ENCODE data around the gene MKLN1. TPM values are rescaled to one million over a fixed set of nuclear protein-coding genes. Genes with fewer than 3 reads are reported as not detected.

Gene MKLN1
- total RNA-seq, 4 donors from 2014 or later, result 37.9 to 55.2 (median 41.3) TPM

DNA sequence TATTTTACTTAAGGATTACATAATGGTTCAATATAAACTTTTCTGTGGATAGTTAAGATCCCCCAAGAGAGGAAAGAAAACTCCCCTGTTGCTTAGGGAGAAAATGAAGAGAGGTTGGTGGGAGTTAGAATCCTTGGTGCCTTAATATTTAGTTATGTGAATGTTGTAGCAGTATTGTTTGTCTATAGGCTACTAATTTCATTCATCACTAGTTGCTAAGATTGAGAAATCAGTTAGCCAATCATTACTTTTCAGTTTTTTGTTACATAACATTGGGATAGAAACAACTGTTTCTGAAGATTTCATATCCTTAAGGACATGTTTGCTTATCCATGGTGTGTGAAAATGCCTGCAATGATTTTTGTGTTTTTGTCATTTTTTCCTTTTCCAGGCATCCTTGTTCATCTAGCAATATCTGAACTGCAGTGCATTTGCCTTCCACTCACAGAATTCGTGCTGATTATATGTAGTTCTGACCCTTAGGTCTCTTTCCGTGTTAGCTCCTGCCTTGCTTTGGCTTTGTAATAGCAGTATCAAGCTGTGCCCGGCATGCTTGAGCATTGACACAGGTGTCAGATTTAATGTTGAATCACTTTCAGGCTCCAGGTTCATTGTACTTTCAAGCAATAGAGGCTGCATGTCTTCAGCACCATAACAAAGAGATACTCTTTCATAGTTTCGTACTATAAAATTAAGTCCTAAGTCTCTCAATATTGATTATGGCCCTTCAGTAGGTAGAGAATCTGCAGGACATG is 143.8 kb downstream of the MKLN1 start:
- H3K27me3 ChIP-seq, result no peaks in the 10 kb centered on the region
- no peaks in the 10 kb centered on the region for H3K9me3 ChIP-seq
- TF ChIP-seq, protein P1, sequence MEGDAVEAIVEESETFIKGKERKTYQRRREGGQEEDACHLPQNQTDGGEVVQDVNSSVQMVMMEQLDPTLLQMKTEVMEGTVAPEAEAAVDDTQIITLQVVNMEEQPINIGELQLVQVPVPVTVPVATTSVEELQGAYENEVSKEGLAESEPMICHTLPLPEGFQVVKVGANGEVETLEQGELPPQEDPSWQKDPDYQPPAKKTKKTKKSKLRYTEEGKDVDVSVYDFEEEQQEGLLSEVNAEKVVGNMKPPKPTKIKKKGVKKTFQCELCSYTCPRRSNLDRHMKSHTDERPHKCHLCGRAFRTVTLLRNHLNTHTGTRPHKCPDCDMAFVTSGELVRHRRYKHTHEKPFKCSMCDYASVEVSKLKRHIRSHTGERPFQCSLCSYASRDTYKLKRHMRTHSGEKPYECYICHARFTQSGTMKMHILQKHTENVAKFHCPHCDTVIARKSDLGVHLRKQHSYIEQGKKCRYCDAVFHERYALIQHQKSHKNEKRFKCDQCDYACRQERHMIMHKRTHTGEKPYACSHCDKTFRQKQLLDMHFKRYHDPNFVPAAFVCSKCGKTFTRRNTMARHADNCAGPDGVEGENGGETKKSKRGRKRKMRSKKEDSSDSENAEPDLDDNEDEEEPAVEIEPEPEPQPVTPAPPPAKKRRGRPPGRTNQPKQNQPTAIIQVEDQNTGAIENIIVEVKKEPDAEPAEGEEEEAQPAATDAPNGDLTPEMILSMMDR (IDR thresholded peaks at IDR 0.05), result no peak
- no peak for TF ChIP-seq EP300 (IDR thresholded peaks at IDR 0.05)
- no peak for TF ChIP-seq POLR2A (IDR thresholded peaks at IDR 0.05; ENCODE audit: low read depth)
- TF ChIP-seq POLR2AphosphoS5 (IDR thresholded peaks at IDR 0.05), result no peak
- WGBS, result 92% methylated on average over 4 of the region's 4 CpGs
- intact Hi-C loops (cut with DNase I), result no loop called here
- H3K4me3 ChIP-seq, result no peak overlapping the region
- no peak for DNase-seq (ENCODE audit: extremely low spot score)
- H3K4me1 ChIP-seq, result peaks cover 6 to 9% (median 7%) of the 10 kb centered on the region in 4 donors
- H3K36me3 ChIP-seq, result peaks cover 14 to 67% (median 57%) of the 10 kb centered on the region in 4 donors
- H3K27ac ChIP-seq (replicated peaks in 1 of 4), result no peak overlapping the region

DNA sequence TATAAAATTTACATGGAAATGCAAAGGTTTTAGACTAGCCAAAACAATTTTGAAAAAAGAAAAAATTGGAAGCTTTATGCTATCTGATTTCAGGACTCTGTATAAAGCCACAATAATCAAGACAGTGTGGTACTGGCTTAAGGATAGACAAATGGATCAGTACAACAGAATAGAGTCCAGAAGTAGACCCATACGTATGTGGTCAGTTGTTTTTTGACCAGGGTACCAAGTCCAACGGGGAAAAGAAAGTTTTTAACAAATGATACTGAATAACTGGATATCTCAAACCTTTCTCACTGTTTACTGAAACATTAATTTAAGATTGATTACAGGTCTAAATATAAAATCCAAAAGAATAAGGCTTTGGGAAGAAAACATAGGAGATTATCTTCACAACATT is 149.1 kb downstream of the MKLN1 start:
- TF ChIP-seq EP300 (IDR thresholded peaks at IDR 0.05), result no peak
- TF ChIP-seq POLR2AphosphoS5 (IDR thresholded peaks at IDR 0.05), result no peak
- no peak for TF ChIP-seq POLR2A (IDR thresholded peaks at IDR 0.05; ENCODE audit: low read depth)
- TF ChIP-seq, protein P1 (IDR thresholded peaks at IDR 0.05), result no peak
- H3K4me1 ChIP-seq, result peaks cover 2 to 16% (median 6%) of the 10 kb centered on the region in 4 donors
- no peak for DNase-seq (ENCODE audit: extremely low spot score)
- intact Hi-C loops (cut with DNase I), result no loop called here
- H3K27me3 ChIP-seq, result no peaks in the 10 kb centered on the region
- H3K27ac ChIP-seq (replicated peaks in 1 of 4), result no peak overlapping the region
- WGBS, result 89% methylated on average over 2 of the region's 2 CpGs
- H3K36me3 ChIP-seq, result peaks cover 6 to 30% (median 19%) of the 10 kb centered on the region in 4 donors
- no peak overlapping the region for H3K4me3 ChIP-seq
- H3K9me3 ChIP-seq, result no peaks in the 10 kb centered on the region

DNA sequence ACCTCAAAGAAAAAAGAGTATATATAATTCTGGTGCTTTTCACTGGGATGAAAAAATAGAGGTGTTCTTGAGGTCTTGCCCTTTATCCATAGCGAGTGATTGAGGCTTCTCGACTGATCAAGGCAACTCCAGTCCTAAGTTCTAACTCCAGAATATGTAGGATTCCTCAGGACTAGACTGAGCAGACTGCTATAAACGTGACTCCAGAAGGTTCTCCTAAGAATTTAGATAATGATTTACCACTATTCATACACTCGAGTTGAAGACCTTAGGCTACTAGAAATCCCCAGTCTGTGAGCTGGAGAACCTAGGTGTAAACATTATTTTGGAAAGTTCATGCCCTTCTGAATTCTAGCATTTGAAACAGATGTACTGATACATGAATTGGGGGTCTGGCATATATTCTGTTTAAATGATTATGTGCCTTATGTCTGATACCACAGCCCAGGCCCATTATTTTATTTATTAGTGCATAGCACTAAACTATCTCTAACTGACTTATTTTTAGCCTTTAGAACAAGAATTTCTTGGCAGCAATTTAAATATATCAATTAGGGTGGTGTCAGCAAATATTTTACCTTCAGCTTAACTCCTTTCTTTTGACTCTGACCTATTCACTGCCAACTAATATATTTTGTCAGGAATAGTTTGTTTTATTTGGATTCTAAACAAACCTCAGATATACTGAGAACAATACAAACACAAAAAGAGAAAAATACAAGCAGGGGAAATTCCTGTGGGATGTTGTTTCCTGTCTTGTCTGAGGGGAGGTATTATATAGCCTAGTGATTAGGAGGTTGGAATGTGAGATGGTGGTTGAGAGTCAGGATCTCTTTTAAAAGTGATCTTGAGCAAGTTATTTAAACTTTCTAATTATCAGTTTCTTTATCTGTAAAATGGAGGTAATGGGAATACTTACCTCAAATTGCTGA is 153.0 kb downstream of the MKLN1 start:
- H3K27me3 ChIP-seq, result no peaks in the 10 kb centered on the region
- H3K4me1 ChIP-seq, result peaks cover 4 to 15% (median 10%) of the 10 kb centered on the region in 4 donors
- 76% methylated on average over 4 of the region's 4 CpGs for WGBS
- intact Hi-C loops (cut with DNase I), result no loop called here
- no peak for DNase-seq (ENCODE audit: extremely low spot score)
- H3K36me3 ChIP-seq, result peaks cover 0 to 27% (median 12%) of the 10 kb centered on the region in 4 donors
- TF ChIP-seq EP300 (IDR thresholded peaks at IDR 0.05), result no peak
- no peak for TF ChIP-seq POLR2AphosphoS5 (IDR thresholded peaks at IDR 0.05)
- no peak for TF ChIP-seq POLR2A (IDR thresholded peaks at IDR 0.05; ENCODE audit: low read depth)
- TF ChIP-seq, protein P1 (IDR thresholded peaks at IDR 0.05), result no peak
- H3K9me3 ChIP-seq, result no peaks in the 10 kb centered on the region
- H3K4me3 ChIP-seq, result no peak overlapping the region
- H3K27ac ChIP-seq (replicated peaks in 1 of 4), result no peak overlapping the region

DNA sequence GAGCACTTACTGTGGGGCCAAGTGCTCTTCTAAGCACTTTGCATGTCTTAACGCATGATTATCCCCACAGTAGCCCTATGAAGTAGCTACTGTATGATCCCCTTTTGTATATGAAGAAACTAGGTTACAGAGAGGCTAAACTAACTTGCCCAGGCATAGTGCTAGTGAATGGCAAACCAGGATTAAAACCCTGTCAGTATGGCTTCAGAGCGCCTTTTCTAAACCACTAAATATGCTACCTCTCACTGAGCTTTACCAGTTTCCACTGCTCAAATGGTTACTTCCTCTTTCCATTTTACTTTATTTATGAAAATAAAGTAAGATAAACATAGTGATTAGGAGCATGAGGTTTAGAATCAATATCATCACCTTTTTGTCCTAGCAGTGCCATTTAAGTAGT is 155.1 kb downstream of the MKLN1 start:
- H3K4me1 ChIP-seq, result peaks cover 15 to 23% (median 18%) of the 10 kb centered on the region in 4 donors
- peaks cover 0 to 34% (median 12%) of the 10 kb centered on the region in 4 donors for H3K36me3 ChIP-seq
- intact Hi-C loops (cut with DNase I), result no loop called here
- no peaks in the 10 kb centered on the region for H3K27me3 ChIP-seq
- no peak overlapping the region for H3K4me3 ChIP-seq
- no peak for DNase-seq (ENCODE audit: extremely low spot score)
- H3K9me3 ChIP-seq, result no peaks in the 10 kb centered on the region
- TF ChIP-seq, protein P1 (IDR thresholded peaks at IDR 0.05), result no peak
- TF ChIP-seq EP300 (IDR thresholded peaks at IDR 0.05) (no peak), POLR2AphosphoS5 (IDR thresholded peaks at IDR 0.05) (no peak), POLR2A (IDR thresholded peaks at IDR 0.05; ENCODE audit: low read depth) (no peak)
- no peak overlapping the region for H3K27ac ChIP-seq (replicated peaks in 1 of 4)
- 94% methylated on average over 2 of the region's 2 CpGs for whole genome bisulfite sequencing

Measured in esophagus muscularis mucosa (tissue), 4 donors.